ENCODE measurements around the gene EIF4B. TPM values are rescaled to one million over a fixed set of nuclear protein-coding genes. Genes with fewer than 3 reads are reported as not detected.

The EIF4B gene
- polyA plus RNA-seq, 1 donor (not counting 4 experiments of a cell fraction or from before 2014, with no cell fraction given) = 422 TPM

- H3K36me3 ChIP-seq (ENCODE audit: control insufficient read depth in 2 of 2, extremely low read depth in 1 of 2, insufficient read depth in 2 of 2, low read length in 2 of 2) = no peaks in the 10 kb centered on the region
- DNase-seq (ENCODE audit: low read depth, low spot score) = no peak
- TF ChIP-seq CTCF (optimal IDR thresholded peaks at IDR 0.05 in 1 of 3, IDR thresholded peaks at IDR 0.05 in 1 of 3, conservative IDR thresholded peaks at IDR 0.05 in 1 of 3; ENCODE audit: extremely low read depth in 1 of 3, insufficient read depth in 2 of 3, low read length in 3 of 3) (no peak), EZH2 (IDR thresholded peaks at IDR 0.05; ENCODE audit: low read length) (no peak)
- peak overlapping the region in 2 of 3 experiments; percentile 29 to 42 for H3K4me3 ChIP-seq (ENCODE audit: control insufficient read depth in 2 of 3, extremely low read depth in 1 of 3, insufficient read depth in 2 of 3, low read depth in 1 of 3, low read length in 3 of 3)
- H3K9me3 ChIP-seq (ENCODE audit: control insufficient read depth, low read depth, low read length) = no peaks in the 10 kb centered on the region
- dilution Hi-C loops (cut with MboI; ENCODE audit: extremely low pct_ligation_motif_present, low sequenced_read_pairs) = no loop called here
- peaks cover 12% of the 10 kb centered on the region for H3K4me1 ChIP-seq (ENCODE audit: control insufficient read depth, extremely low read depth, insufficient read depth, low read length)
- H3K9me1 ChIP-seq (ENCODE audit: control insufficient read depth, extremely low read depth, insufficient read depth, low read length) = no peaks in the 10 kb centered on the region
- H4K20me1 ChIP-seq (ENCODE audit: control insufficient read depth, extremely low read depth, insufficient read depth, low read length) = no peaks in the 10 kb centered on the region
- H2AFZ ChIP-seq (ENCODE audit: control insufficient read depth, low read length) = peak overlapping the region; percentile 35
- H3K27ac ChIP-seq (ENCODE audit: control insufficient read depth, insufficient read depth, low read length) = peak overlapping the region; percentile 94
- H3K4me2 ChIP-seq (ENCODE audit: control insufficient read depth, extremely low read depth, insufficient read depth, low read depth, low read length) = peak overlapping the region; percentile 85
- H3K9ac ChIP-seq (ENCODE audit: control insufficient read depth, extremely low read depth, insufficient read depth, low read length) = peak overlapping the region; percentile 74
- peaks cover 4% of the 10 kb centered on the region for H3K27me3 ChIP-seq (ENCODE audit: control insufficient read depth, extremely low read depth, insufficient read depth, low read length)
- FAIRE-seq = peak; percentile 63
- H3K79me2 ChIP-seq (ENCODE audit: control insufficient read depth, insufficient read depth, low read length) = no peaks in the 10 kb centered on the region
These were observed 34.5 kb upstream of the EIF4B start for GRCh38 chr12:52971679-52972329.

- Histone ChIP-seq H4K20me1 (ENCODE audit: control insufficient read depth, extremely low read depth, insufficient read depth, low read length) (no peaks in the 10 kb centered on the region), H3K36me3 (ENCODE audit: control insufficient read depth in 2 of 2, extremely low read depth in 1 of 2, insufficient read depth in 2 of 2, low read length in 2 of 2) (no peaks in the 10 kb centered on the region), H3K4me3 (ENCODE audit: control insufficient read depth in 2 of 3, extremely low read depth in 1 of 3, insufficient read depth in 2 of 3, low read depth in 1 of 3, low read length in 3 of 3) (no peak overlapping the region), H2AFZ (ENCODE audit: control insufficient read depth, low read length) (no peak overlapping the region), H3K9me1 (ENCODE audit: control insufficient read depth, extremely low read depth, insufficient read depth, low read length) (no peaks in the 10 kb centered on the region), H3K27ac (ENCODE audit: control insufficient read depth, insufficient read depth, low read length) (no peak overlapping the region), H3K4me1 (ENCODE audit: control insufficient read depth, extremely low read depth, insufficient read depth, low read length) (peaks cover 12% of the 10 kb centered on the region), H3K4me2 (ENCODE audit: control insufficient read depth, extremely low read depth, insufficient read depth, low read depth, low read length) (no peak overlapping the region), H3K9me3 (ENCODE audit: control insufficient read depth, low read depth, low read length) (no peaks in the 10 kb centered on the region), H3K9ac (ENCODE audit: control insufficient read depth, extremely low read depth, insufficient read depth, low read length) (no peak overlapping the region), H3K27me3 (ENCODE audit: control insufficient read depth, extremely low read depth, insufficient read depth, low read length) (peaks cover 8% of the 10 kb centered on the region), H3K79me2 (ENCODE audit: control insufficient read depth, insufficient read depth, low read length) (no peaks in the 10 kb centered on the region)
- dilution Hi-C loops (cut with MboI; ENCODE audit: extremely low pct_ligation_motif_present, low sequenced_read_pairs) = no loop called here
- FAIRE-seq = no peak
- TF ChIP-seq CTCF (optimal IDR thresholded peaks at IDR 0.05 in 1 of 3, IDR thresholded peaks at IDR 0.05 in 1 of 3, conservative IDR thresholded peaks at IDR 0.05 in 1 of 3; ENCODE audit: extremely low read depth in 1 of 3, insufficient read depth in 2 of 3, low read length in 3 of 3) (no peak), EZH2 (IDR thresholded peaks at IDR 0.05; ENCODE audit: low read length) (no peak)
- DNase-seq (ENCODE audit: low read depth, low spot score) = no peak
These were observed 31.1 kb upstream of the EIF4B start for GRCh38 chr12:52975204-52975603.
